BE2C (cell line): ENCODE measurements around the gene MGME1.
"Not testable (repeated sequence)": the region's sequence is repeated elsewhere in the genome, so short reads cannot be mapped to it uniquely, and the experiment has no call there.

Source experiments
- DNase-seq: peaks from one replicate; pipeline ENCODE4 v3.0.0-alpha.2; 2020
- H3K27me3 ChIP-seq: fragments of 250-450 bp; sonication (Bioruptor Pico); 2 replicates; pipeline ENCODE4 v1.5.1; 2020; ENCODE audit warnings: mild to moderate bottlenecking
- H3K36me3 ChIP-seq: fragments of 250-450 bp; sonication (Bioruptor Pico); 2 replicates; pipeline ENCODE4 v1.5.1; 2020; ENCODE audit warnings: mild to moderate bottlenecking
- H3K4me1 ChIP-seq: fragments of 250-450 bp; sonication (Bioruptor Pico); 2 replicates; pipeline ENCODE4 v1.5.1; 2020
- H3K4me3 ChIP-seq: 2 replicates; pipeline ENCODE4 v1.5.1; 2011; ENCODE audit warnings: low read depth, low read length
- H3K9me3 ChIP-seq: fragments of 250-450 bp; sonication (Bioruptor Pico); 2 replicates; pipeline ENCODE4 v1.5.1; 2020
- TF ChIP-seq, protein P1 (sequence below): IDR thresholded peaks from 2 replicates; pipeline ENCODE4 v1.5.1; 2012; ENCODE audit warnings: mild to moderate bottlenecking, low read depth, low read length

The MGME1 gene

DNA sequence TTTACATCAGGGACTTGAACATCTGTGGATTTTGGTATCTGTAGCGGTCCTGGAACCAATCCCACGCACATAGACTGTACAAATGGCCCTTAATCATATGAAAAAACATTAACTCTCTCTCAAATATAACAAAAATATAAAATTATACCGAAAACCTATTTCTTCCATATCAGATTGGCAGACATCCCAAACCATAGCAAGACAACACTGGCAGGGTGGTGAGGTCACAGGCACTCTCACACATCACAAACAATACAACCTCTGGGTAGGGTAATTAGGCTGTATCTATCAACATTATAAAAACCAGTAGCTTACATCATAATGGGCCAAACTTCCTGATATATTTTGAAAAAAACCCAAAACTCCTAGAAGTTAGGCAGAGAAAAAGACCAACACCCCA is 48.0 kb downstream of the MGME1 start:
- Histone ChIP-seq H3K27me3 (no peaks in the 10 kb centered on the region), H3K9me3 (no peaks in the 10 kb centered on the region), H3K4me1 (no peaks in the 10 kb centered on the region), H3K36me3 (no peaks in the 10 kb centered on the region), H3K4me3 (no peak overlapping the region)
- no peak for DNase-seq
- TF ChIP-seq, protein P1, sequence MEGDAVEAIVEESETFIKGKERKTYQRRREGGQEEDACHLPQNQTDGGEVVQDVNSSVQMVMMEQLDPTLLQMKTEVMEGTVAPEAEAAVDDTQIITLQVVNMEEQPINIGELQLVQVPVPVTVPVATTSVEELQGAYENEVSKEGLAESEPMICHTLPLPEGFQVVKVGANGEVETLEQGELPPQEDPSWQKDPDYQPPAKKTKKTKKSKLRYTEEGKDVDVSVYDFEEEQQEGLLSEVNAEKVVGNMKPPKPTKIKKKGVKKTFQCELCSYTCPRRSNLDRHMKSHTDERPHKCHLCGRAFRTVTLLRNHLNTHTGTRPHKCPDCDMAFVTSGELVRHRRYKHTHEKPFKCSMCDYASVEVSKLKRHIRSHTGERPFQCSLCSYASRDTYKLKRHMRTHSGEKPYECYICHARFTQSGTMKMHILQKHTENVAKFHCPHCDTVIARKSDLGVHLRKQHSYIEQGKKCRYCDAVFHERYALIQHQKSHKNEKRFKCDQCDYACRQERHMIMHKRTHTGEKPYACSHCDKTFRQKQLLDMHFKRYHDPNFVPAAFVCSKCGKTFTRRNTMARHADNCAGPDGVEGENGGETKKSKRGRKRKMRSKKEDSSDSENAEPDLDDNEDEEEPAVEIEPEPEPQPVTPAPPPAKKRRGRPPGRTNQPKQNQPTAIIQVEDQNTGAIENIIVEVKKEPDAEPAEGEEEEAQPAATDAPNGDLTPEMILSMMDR = no peak

DNA sequence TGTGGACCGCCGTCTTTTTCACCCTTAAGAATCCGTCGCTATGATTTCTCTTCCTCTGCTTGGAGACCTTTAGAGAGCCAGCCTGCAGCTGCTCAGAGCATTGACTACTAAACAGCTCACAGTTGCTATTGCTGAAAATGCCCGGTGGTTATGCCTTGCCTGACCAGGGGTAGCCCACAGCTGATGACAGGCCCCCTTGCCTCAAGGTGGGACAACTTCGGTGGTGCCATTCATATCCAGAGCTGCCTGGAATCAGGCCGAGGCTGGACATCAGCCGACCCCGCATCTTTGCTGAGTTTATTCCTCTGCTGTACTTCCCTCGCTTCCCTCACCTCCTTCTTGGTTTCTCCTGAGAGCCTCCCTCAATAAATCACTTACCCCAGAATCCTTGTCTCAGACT is 49.3 kb downstream of the MGME1 start:
- H3K4me1 ChIP-seq = no peaks in the 10 kb centered on the region
- TF ChIP-seq, protein P1 = no peak

GRCh38 chr20:18019068-18019467 is 50.2 kb downstream of the MGME1 start:
- DNase-seq = no peak

More for the DNA sequence above, 49.3 kb downstream of the MGME1 start:
- no peak overlapping the region for H3K4me3 ChIP-seq
- no peaks in the 10 kb centered on the region for H3K9me3 ChIP-seq
- no peaks in the 10 kb centered on the region for H3K36me3 ChIP-seq
- DNase-seq = no peak
- H3K27me3 ChIP-seq = no peaks in the 10 kb centered on the region

DNA sequence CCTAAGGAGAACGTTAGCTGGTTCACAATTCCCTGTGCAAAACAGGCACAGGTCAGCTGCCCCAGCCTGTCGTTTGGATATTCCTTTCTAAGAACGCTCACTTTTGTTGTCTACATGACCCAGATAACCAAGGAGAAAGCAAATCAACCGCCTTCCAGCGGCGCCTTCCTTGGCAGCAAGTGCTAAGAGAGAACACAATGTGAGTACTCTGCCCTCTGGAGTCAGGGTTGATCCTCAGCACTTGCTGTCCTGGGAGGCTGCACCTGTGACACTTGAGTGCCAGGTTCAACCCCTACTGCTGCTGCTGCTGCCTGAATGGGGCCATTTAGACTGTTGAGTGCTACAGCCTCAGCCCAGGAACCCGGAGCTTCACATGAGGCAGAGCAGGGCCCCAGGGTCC is 52.1 kb downstream of the MGME1 start:
- TF ChIP-seq, protein P1 = no peak
- no peak for DNase-seq
- Histone ChIP-seq H3K9me3 (no peaks in the 10 kb centered on the region), H3K27me3 (no peaks in the 10 kb centered on the region), H3K4me1 (no peaks in the 10 kb centered on the region), H3K36me3 (no peaks in the 10 kb centered on the region), H3K4me3 (no peak overlapping the region)

More at GRCh38 chr20:18019068-18019467, 50.2 kb downstream of the MGME1 start:
- Histone ChIP-seq H3K27me3 (no peaks in the 10 kb centered on the region), H3K36me3 (no peaks in the 10 kb centered on the region), H3K4me1 (no peaks in the 10 kb centered on the region), H3K9me3 (no peaks in the 10 kb centered on the region), H3K4me3 (no peak overlapping the region)
- TF ChIP-seq, protein P1 = peak; percentile 42

DNA sequence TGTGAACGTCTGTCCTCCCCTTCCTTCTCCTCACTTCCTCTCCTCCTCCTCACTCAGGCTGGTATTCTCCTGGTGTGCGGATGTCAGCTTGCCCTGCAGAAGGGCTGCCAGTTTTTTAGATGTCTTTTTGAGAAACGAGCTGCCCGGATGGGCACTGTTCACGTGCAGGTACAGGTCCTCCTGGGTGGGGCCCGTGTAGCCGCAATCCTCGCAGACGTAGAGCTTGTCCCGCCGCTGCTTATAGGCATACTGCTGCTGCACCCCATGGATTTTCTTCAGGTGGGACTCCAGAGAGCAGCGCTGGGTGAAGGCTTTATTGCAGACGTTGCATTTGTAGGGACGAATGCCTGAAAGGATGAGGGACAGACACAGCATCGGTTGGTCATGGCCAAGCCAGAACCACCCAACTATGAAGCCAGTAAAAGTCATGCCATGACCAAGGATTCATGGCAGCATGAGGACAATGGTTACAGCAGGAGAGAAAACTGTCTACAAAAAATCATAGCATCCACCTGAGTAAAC is 55.8 kb downstream of the MGME1 start:
- TF ChIP-seq, protein P1 = no peak
- Histone ChIP-seq H3K4me3 (no peak overlapping the region), H3K4me1 (no peaks in the 10 kb centered on the region), H3K36me3 (no peaks in the 10 kb centered on the region), H3K9me3 (no peaks in the 10 kb centered on the region), H3K27me3 (no peaks in the 10 kb centered on the region)
- DNase-seq = no peak

DNA sequence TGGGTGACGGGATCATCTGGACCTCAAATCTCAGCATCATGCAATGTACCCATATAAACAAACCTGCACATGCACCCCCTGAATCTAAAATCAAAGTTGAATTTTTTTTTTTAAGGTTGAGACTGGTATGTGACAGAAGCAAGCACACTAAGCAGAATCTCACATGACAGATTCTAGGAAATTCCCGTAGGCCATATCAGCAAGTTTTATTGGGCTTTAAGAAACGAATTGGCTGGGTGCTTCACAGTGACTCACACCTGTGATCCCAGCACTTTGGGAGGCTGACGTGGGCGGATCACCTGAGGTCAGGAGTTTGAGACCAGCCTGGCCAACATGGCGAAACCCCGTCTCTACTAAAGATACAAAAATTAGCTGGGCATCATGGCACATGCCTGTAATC is 58.2 kb downstream of the MGME1 start:
- H3K4me1 ChIP-seq, H3K9me3 ChIP-seq, H3K27me3 ChIP-seq, DNase-seq, H3K4me3 ChIP-seq, H3K36me3 ChIP-seq: not testable (repeated sequence)

GRCh38 chr20:18030020-18030419 is 61.2 kb downstream of the MGME1 start:
- DNase-seq = no peak
- no peaks in the 10 kb centered on the region for H3K4me1 ChIP-seq
- TF ChIP-seq, protein P1 = no peak
- H3K36me3 ChIP-seq = no peaks in the 10 kb centered on the region
- H3K27me3 ChIP-seq = no peaks in the 10 kb centered on the region
- H3K9me3 ChIP-seq = no peaks in the 10 kb centered on the region
- no peak overlapping the region for H3K4me3 ChIP-seq
